HFF-Myc (cell line): ENCODE measurements around the gene CACNG8.
A peak's percentile ranks its signal among the peaks of the same experiment; 100 is the strongest.

Experiments used
- DNase-seq: peaks from one replicate; pipeline ENCODE4 v3.0.0-alpha.2; 2011; ENCODE audit warnings: low read depth; ENCODE audit errors: extremely low read depth
- H3K4me3 ChIP-seq: replicated peaks from 2 replicates; pipeline ENCODE4 v1.5.1; 2011; ENCODE audit warnings: low read depth, mild to moderate bottlenecking, control low read depth, low read length
- TF ChIP-seq, protein P1 (sequence below): IDR thresholded peaks from 2 replicates; pipeline ENCODE4 v1.5.1; 2012; ENCODE audit warnings: mild to moderate bottlenecking, low read depth, low read length, control low read depth; ENCODE audit errors: missing control alignments

The CACNG8 gene

DNA sequence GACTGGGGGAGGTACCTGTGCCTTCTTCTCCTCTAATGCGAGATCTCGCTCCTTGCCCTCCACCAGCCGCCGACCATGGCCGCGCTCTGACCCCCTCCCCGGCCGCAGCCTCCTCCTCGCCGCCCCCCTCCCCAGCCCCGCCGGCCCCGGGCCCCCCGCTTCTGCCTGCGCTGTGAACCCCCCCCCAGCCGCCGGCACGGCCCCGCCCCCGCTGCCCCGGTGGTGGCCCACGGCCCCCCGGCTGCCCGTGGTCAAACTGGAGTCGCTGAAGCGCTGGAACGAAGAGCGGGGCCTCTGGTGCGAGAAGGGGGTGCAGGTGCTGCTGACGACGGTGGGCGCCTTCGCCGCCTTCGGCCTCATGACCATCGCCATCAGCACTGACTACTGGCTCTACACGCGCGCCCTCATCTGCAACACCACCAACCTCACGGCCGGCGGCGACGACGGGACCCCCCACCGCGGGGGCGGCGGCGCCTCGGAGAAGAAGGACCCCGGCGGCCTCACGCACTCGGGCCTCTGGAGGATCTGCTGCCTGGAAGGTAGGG, at the start of gene CACNG8:
TSS of gene CACNG8 (plus strand) at position 51 of the 545 bp plus-strand sequence.
- DNase-seq: no peak
- 0 out of 2 replicates have a peak within 1 kb of the TSS, but pooled peaks have one; percentile 9 for H3K4me3 ChIP-seq
- TF ChIP-seq, protein P1, sequence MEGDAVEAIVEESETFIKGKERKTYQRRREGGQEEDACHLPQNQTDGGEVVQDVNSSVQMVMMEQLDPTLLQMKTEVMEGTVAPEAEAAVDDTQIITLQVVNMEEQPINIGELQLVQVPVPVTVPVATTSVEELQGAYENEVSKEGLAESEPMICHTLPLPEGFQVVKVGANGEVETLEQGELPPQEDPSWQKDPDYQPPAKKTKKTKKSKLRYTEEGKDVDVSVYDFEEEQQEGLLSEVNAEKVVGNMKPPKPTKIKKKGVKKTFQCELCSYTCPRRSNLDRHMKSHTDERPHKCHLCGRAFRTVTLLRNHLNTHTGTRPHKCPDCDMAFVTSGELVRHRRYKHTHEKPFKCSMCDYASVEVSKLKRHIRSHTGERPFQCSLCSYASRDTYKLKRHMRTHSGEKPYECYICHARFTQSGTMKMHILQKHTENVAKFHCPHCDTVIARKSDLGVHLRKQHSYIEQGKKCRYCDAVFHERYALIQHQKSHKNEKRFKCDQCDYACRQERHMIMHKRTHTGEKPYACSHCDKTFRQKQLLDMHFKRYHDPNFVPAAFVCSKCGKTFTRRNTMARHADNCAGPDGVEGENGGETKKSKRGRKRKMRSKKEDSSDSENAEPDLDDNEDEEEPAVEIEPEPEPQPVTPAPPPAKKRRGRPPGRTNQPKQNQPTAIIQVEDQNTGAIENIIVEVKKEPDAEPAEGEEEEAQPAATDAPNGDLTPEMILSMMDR: no peak

DNA sequence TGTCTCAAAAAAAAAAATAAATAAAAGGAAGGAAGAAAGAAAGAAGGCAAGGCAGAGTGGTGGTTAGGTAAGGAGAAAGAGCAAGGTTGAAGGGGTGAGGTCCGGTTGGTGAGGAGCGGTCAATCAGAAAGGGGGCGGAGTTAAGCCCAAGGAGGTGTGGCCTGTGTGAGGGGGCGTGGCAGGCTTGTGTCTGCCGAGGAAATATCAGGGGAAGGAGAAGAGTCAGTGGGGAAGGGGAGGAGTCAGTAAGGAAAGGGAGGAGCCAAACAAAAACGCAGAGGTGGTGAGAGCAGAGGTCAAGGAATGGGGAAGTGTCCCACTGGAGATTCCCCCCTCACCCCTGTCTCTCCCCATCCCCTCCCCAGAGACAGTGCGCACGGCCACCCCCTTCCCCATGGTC, 47.7 kb upstream of the CACNG8 start:
- TF ChIP-seq, protein P1: no peak
- no peak for DNase-seq
- H3K4me3 ChIP-seq: no peak overlapping the region

DNA sequence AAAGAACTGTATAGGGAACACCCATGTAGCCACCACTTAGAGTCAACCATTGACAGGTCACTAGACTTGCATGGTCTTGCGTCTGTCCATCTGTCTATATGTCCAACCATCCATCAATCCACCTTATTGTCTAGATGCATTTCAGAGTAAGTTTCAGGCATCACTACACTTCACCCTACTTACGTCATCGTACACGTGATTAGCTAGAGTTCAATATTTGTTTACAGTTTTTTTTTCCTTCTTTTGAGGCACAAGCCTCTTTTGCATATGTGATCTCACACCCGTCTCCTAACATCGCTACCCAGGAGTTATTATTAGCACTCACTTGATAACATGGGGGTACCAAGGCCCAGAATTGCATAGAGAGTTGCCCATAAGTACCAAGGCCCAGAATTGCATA, 46.7 kb upstream of the CACNG8 start:
- no peak overlapping the region for H3K4me3 ChIP-seq
- TF ChIP-seq, protein P1: no peak
- no peak for DNase-seq

DNA sequence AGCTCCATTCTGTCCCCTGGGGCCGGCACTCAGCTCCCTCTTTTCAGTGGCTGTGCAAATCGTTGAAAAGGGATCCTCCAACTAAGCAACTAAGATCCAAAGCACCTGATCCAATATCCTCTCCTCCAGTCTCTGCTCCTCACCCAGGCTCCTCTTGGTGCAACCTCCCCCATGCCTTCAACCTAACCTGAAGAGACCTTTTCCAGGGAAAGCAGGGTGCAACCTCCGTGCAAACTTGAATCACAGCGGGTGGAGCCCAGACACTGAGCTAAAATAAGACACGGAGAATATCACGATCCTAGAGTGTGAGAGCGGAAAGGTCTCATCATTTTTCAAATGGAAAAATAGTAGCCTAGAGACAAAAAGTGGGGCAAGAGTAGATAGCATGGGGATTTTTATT, 45.4 kb upstream of the CACNG8 start:
- TF ChIP-seq, protein P1: no peak
- DNase-seq: no peak
- H3K4me3 ChIP-seq: no peak overlapping the region

DNA sequence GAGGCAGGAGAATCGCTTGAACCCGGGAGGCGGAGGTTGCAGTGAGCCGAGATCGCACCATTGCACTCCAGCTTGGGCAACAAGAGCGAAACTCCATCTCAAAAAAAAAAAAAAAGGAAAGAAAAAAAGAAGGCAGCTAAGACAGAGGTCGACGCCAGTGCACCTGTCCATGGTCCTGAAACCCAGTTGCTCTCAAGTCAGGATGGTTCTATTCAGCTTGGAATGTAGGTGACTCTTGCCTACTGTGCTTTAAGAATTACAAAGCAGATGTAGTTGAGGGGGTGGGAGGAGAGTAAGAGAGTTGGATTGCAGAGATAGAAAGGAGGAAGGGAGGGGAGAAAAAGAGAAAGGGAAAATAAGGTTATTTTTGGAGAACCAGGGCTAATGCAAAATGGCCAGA, 35.0 kb upstream of the CACNG8 start:
- no peak overlapping the region for H3K4me3 ChIP-seq
- TF ChIP-seq, protein P1: no peak
- DNase-seq: peak; percentile 43

DNA sequence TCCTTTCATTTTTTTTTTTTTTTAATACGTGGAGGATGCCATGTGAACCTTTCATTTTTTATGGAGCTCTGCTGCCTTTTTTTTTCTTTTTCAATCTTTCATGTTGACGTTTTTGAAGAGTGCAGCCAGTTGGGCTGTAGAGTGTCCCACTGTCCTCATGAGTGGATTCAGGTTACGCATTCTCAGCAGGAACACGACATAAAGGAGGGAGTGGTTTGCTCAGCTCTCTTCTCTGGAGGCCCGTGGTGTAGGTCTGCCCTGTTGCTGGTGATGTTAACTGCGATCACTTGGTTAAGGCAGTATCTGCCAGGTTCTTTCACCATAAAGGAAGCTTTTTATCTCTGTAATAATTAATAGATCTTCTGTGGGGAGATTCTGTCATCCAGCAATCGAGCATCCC, 26.7 kb upstream of the CACNG8 start:
- H3K4me3 ChIP-seq: no peak overlapping the region
- TF ChIP-seq, protein P1: no peak
- no peak for DNase-seq
